ENCODE results near the gene AHCYL2. TPM values are rescaled to one million over a fixed set of nuclear protein-coding genes. Genes with fewer than 3 reads are reported as not detected.
"Not testable (repeated sequence)": the region's sequence is repeated elsewhere in the genome, so short reads cannot be mapped to it uniquely, and the experiment has no call there.

Gene AHCYL2
- total RNA-seq, 1 experiment from 2014 or later = 25.6 TPM

DNA sequence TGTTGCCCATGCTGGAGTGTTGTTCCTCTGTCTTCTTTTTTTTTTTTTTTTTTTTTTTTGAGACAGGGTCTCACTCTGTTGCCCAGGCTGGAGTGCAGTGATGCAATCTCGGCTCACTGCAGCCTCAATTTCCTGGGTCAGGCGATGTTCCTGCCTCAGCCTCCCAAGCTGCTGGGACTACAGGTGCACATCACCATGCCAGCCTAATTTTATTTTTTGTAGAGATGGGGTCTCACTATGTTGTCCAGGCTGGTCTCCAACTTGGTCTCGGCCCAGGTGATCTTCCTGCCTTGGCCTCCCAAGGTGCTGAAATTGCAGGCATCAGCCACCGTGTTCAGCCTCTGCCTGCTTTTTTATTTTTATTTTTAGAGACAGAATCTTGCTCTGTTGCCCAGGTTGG lies 5.7 kb upstream of the AHCYL2 start:
- Mint-ChIP-seq H3K9me3 (peaks cover 13% of the 10 kb centered on the region), H3K36me3 (peaks cover 15% of the 10 kb centered on the region)
- ChIA-PET CTCF (interaction anchor here (0.6 to 2.5 kb wide), 40 partner anchors 9 to 606 kb away, joined by 3 to 46 read pairs (median 7); partner anchors contain the start of gene STRIP2), POLR2A (interaction anchor here (0.6 to 1.3 kb wide), 3 partner anchors 29 to 610 kb away, joined by 3 to 5 read pairs (median 4); no protein-coding TSS in a partner anchor)
- H3K4me1 Mint-ChIP-seq; ATAC-seq; DNase-seq (ENCODE audit: low spot score); H3K27ac Mint-ChIP-seq; H3K27me3 Mint-ChIP-seq (ENCODE audit: low read depth); H3K4me3 Mint-ChIP-seq: not testable (repeated sequence)
- TF ChIP-seq GTF2I (CRISPR knock-in tag; conservative IDR thresholded peaks at IDR 0.05) = peak; percentile 58; the same call in 1 of the 2 replicates

DNA sequence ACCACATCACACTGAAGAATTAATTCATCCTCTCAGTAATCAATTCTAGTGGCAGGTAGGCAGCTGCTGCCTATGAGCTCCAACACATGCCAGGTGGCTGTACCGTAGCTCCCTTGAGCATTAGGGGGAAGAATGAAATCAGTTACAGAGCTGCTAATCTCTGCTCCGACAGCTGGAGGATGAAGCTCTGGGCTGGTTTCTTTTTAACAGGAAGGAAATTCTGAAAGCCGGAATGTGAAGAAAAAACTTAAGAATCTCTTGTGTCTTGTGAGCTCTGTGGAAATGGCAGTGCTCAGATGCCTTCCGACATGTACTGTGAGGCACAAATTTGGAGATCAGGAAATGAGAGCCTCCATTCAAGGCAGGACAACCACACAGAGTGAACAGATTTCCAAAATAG lies 2.8 kb upstream of the AHCYL2 start:
- H3K27ac Mint-ChIP-seq = no peak overlapping the region
- TF ChIP-seq ZNF121 (CRISPR knock-in tag; IDR thresholded peaks at IDR 0.05) = no peak
- TF ChIP-seq, protein P1, sequence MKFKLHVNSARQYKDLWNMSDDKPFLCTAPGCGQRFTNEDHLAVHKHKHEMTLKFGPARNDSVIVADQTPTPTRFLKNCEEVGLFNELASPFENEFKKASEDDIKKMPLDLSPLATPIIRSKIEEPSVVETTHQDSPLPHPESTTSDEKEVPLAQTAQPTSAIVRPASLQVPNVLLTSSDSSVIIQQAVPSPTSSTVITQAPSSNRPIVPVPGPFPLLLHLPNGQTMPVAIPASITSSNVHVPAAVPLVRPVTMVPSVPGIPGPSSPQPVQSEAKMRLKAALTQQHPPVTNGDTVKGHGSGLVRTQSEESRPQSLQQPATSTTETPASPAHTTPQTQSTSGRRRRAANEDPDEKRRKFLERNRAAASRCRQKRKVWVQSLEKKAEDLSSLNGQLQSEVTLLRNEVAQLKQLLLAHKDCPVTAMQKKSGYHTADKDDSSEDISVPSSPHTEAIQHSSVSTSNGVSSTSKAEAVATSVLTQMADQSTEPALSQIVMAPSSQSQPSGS (CRISPR knock-in tag; IDR thresholded peaks at IDR 0.05; ENCODE audit: borderline replicate concordance, low read depth) = no peak
- TF ChIP-seq CBFB (CRISPR knock-in tag; IDR thresholded peaks at IDR 0.05; ENCODE audit: low read depth) = no peak
- TF ChIP-seq ZBTB21 (CRISPR knock-in tag; IDR thresholded peaks at IDR 0.05; ENCODE audit: borderline replicate concordance) = no peak
- no peak for TF ChIP-seq NFE2L1 (CRISPR knock-in tag; IDR thresholded peaks at IDR 0.05)
- no peak for TF ChIP-seq ZNF219 (CRISPR knock-in tag; IDR thresholded peaks at IDR 0.05; ENCODE audit: borderline replicate concordance)
- no peak for TF ChIP-seq TEAD1 (CRISPR knock-in tag; IDR thresholded peaks at IDR 0.05)
- no peak for TF ChIP-seq GTF2I (CRISPR knock-in tag; conservative IDR thresholded peaks at IDR 0.05)
- TF ChIP-seq ZNF317 (CRISPR knock-in tag; IDR thresholded peaks at IDR 0.05; ENCODE audit: borderline replicate concordance, low read depth) = no peak
- TF ChIP-seq, protein P2, sequence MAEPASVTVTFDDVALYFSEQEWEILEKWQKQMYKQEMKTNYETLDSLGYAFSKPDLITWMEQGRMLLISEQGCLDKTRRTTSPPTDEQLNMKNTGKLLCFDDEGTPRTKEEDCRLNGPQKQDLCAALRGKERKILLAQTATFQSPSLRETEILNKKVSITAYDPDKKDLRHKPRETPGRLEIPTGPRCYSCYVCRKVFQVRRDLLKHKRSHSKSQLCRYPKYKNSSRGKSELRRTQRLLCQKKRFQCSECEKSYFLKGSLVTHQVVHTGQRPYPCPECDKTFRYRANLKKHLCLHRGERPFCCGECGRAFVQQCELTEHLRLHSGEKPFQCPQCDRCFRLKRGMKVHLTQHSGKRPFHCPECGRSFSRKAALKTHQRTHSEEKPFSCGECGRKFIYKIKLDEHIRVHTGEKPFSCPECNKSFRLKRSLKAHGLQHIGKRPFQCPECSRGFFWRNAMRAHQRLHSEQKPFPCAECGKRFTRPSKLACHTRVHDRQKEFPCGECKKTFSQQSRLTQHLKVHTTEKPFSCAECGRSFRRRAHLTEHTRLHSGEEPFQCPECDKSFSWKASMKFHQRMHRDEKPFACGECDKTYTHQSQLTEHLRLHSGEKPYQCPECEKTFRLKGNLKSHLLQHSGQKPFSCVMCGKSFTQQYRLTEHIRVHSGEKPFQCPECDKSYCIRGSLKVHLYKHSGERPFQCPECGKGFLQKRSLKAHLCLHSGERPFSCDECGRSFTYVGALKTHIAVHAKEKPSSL (CRISPR knock-in tag; conservative IDR thresholded peaks at IDR 0.05) = no peak
- TF ChIP-seq GRHL2 (CRISPR knock-in tag; IDR thresholded peaks at IDR 0.05; ENCODE audit: insufficient replicate concordance, severe bottlenecking) = no peak
- TF ChIP-seq, protein P3, sequence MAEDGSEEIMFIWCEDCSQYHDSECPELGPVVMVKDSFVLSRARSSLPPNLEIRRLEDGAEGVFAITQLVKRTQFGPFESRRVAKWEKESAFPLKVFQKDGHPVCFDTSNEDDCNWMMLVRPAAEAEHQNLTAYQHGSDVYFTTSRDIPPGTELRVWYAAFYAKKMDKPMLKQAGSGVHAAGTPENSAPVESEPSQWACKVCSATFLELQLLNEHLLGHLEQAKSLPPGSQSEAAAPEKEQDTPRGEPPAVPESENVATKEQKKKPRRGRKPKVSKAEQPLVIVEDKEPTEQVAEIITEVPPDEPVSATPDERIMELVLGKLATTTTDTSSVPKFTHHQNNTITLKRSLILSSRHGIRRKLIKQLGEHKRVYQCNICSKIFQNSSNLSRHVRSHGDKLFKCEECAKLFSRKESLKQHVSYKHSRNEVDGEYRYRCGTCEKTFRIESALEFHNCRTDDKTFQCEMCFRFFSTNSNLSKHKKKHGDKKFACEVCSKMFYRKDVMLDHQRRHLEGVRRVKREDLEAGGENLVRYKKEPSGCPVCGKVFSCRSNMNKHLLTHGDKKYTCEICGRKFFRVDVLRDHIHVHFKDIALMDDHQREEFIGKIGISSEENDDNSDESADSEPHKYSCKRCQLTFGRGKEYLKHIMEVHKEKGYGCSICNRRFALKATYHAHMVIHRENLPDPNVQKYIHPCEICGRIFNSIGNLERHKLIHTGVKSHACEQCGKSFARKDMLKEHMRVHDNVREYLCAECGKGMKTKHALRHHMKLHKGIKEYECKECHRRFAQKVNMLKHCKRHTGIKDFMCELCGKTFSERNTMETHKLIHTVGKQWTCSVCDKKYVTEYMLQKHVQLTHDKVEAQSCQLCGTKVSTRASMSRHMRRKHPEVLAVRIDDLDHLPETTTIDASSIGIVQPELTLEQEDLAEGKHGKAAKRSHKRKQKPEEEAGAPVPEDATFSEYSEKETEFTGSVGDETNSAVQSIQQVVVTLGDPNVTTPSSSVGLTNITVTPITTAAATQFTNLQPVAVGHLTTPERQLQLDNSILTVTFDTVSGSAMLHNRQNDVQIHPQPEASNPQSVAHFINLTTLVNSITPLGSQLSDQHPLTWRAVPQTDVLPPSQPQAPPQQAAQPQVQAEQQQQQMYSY (CRISPR knock-in tag; IDR thresholded peaks at IDR 0.05) = no peak
- no peak for TF ChIP-seq HMGA2 (CRISPR knock-in tag; IDR thresholded peaks at IDR 0.05)
- TF ChIP-seq, protein P4, sequence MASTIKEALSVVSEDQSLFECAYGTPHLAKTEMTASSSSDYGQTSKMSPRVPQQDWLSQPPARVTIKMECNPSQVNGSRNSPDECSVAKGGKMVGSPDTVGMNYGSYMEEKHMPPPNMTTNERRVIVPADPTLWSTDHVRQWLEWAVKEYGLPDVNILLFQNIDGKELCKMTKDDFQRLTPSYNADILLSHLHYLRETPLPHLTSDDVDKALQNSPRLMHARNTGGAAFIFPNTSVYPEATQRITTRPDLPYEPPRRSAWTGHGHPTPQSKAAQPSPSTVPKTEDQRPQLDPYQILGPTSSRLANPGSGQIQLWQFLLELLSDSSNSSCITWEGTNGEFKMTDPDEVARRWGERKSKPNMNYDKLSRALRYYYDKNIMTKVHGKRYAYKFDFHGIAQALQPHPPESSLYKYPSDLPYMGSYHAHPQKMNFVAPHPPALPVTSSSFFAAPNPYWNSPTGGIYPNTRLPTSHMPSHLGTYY (CRISPR knock-in tag; IDR thresholded peaks at IDR 0.05) = no peak
- no peak for TF ChIP-seq ZNF263 (CRISPR knock-in tag; IDR thresholded peaks at IDR 0.05; ENCODE audit: low read depth)
- no peak for TF ChIP-seq TEAD4 (CRISPR knock-in tag; IDR thresholded peaks at IDR 0.05)
- TF ChIP-seq, protein P5, sequence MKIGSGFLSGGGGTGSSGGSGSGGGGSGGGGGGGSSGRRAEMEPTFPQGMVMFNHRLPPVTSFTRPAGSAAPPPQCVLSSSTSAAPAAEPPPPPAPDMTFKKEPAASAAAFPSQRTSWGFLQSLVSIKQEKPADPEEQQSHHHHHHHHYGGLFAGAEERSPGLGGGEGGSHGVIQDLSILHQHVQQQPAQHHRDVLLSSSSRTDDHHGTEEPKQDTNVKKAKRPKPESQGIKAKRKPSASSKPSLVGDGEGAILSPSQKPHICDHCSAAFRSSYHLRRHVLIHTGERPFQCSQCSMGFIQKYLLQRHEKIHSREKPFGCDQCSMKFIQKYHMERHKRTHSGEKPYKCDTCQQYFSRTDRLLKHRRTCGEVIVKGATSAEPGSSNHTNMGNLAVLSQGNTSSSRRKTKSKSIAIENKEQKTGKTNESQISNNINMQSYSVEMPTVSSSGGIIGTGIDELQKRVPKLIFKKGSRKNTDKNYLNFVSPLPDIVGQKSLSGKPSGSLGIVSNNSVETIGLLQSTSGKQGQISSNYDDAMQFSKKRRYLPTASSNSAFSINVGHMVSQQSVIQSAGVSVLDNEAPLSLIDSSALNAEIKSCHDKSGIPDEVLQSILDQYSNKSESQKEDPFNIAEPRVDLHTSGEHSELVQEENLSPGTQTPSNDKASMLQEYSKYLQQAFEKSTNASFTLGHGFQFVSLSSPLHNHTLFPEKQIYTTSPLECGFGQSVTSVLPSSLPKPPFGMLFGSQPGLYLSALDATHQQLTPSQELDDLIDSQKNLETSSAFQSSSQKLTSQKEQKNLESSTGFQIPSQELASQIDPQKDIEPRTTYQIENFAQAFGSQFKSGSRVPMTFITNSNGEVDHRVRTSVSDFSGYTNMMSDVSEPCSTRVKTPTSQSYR (CRISPR knock-in tag; IDR thresholded peaks at IDR 0.05) = no peak
- TF ChIP-seq, protein P6, sequence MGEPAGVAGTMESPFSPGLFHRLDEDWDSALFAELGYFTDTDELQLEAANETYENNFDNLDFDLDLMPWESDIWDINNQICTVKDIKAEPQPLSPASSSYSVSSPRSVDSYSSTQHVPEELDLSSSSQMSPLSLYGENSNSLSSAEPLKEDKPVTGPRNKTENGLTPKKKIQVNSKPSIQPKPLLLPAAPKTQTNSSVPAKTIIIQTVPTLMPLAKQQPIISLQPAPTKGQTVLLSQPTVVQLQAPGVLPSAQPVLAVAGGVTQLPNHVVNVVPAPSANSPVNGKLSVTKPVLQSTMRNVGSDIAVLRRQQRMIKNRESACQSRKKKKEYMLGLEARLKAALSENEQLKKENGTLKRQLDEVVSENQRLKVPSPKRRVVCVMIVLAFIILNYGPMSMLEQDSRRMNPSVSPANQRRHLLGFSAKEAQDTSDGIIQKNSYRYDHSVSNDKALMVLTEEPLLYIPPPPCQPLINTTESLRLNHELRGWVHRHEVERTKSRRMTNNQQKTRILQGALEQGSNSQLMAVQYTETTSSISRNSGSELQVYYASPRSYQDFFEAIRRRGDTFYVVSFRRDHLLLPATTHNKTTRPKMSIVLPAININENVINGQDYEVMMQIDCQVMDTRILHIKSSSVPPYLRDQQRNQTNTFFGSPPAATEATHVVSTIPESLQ (CRISPR knock-in tag; IDR thresholded peaks at IDR 0.05) = no peak
- TF ChIP-seq FOXJ3 (CRISPR knock-in tag; IDR thresholded peaks at IDR 0.05; ENCODE audit: borderline replicate concordance) = no peak
- TF ChIP-seq NFATC4 (CRISPR knock-in tag; IDR thresholded peaks at IDR 0.05) = no peak
- ChIA-PET POLR2A (interaction anchor here (0.6 to 0.7 kb wide), 2 partner anchors 42 to 46 kb away, joined by 3 to 4 read pairs; no protein-coding TSS in a partner anchor), CTCF (interaction anchor here (1.1 to 1.7 kb wide), 6 partner anchors 9 to 603 kb away, joined by 4 to 6 read pairs (median 4); no protein-coding TSS in a partner anchor)
- H3K36me3 Mint-ChIP-seq = peaks cover 5% of the 10 kb centered on the region
- DNase-seq (ENCODE audit: low spot score) = no peak
- peaks cover 3% of the 10 kb centered on the region for H3K9me3 Mint-ChIP-seq
- H3K4me1 Mint-ChIP-seq = peaks cover 13% of the 10 kb centered on the region
- no peak for ATAC-seq
- H3K27me3 Mint-ChIP-seq (ENCODE audit: low read depth) = no peaks in the 10 kb centered on the region
- H3K4me3 Mint-ChIP-seq = no peak overlapping the region
